MM.1S (cell line): ENCODE measurements around the gene ARVCF.

Source experiments
- DNase-seq: peaks from one replicate; pipeline ENCODE4 v3.0.0-alpha.2; 2015
- H2AFZ ChIP-seq: fragments of 300-600 bp; sonication (generic); 2 replicates; pipeline ENCODE4 v1.6.0; 2016; ENCODE audit warnings: antibody characterized with exemption, low read length
- H3F3A ChIP-seq: fragments of 300-600 bp; sonication (generic); 2 replicates; pipeline ENCODE4 v1.6.1; 2016; ENCODE audit warnings: mild to moderate bottlenecking, antibody characterized with exemption, low read length, moderate library complexity, mixed read lengths; ENCODE audit not compliant: insufficient read depth
- H3K27ac ChIP-seq: fragments of 300-600 bp; sonication (generic); 2 replicates; pipeline ENCODE4 v1.5.1; 2016; ENCODE audit warnings: mild to moderate bottlenecking, low read length
- H3K27me3 ChIP-seq: fragments of 300-600 bp; sonication (generic); replicated peaks from 2 replicates; pipeline ENCODE4 v1.6.0; 2016; ENCODE audit warnings: low read length; ENCODE audit not compliant: insufficient read depth
- H3K36me3 ChIP-seq: fragments of 300-600 bp; sonication (generic); replicated peaks from 2 replicates; pipeline ENCODE4 v1.6.1; 2016; ENCODE audit warnings: mild to moderate bottlenecking, low read length, mixed read lengths; ENCODE audit not compliant: insufficient read depth
- H3K4me1 ChIP-seq: fragments of 300-600 bp; sonication (generic); 2 replicates; pipeline ENCODE4 v1.6.1; 2016; ENCODE audit warnings: low read length, mixed read lengths
- H3K4me2 ChIP-seq: fragments of 300-600 bp; sonication (generic); 2 replicates; pipeline ENCODE4 v1.6.0; 2016; ENCODE audit warnings: low read depth, low read length
- H3K4me3 ChIP-seq: fragments of 300-600 bp; sonication (generic); 2 replicates; pipeline ENCODE4 v1.5.1; 2016; ENCODE audit warnings: low read length, mixed read lengths
- H3K79me2 ChIP-seq: fragments of 300-600 bp; sonication (generic); 2 replicates; pipeline ENCODE4 v1.6.1; 2016; ENCODE audit warnings: mixed run types, low read length, mixed read lengths
- H3K9ac ChIP-seq: fragments of 300-600 bp; sonication (generic); 2 replicates; pipeline ENCODE4 v1.6.1; 2016; ENCODE audit warnings: low read length, mixed read lengths
- H3K9me2 ChIP-seq: fragments of 300-600 bp; sonication (generic); replicated peaks from 2 replicates; pipeline ENCODE4 v1.6.1; 2016; ENCODE audit warnings: mild to moderate bottlenecking, low read length, mixed read lengths; ENCODE audit not compliant: insufficient read depth
- H3K9me3 ChIP-seq: fragments of 300-600 bp; sonication (generic); replicated peaks from 2 replicates; pipeline ENCODE4 v1.6.1; 2016; ENCODE audit warnings: mild to moderate bottlenecking, low read length, mixed read lengths; ENCODE audit not compliant: insufficient read depth
- H4K20me1 ChIP-seq: fragments of 300-600 bp; sonication (generic); 2 replicates; pipeline ENCODE4 v1.6.1; 2016; ENCODE audit warnings: mild to moderate bottlenecking, low read length, moderate library complexity, mixed read lengths; ENCODE audit not compliant: insufficient read depth
- CTCF ChIP-seq: fragments of 300-600 bp; sonication (generic); IDR thresholded peaks from 2 replicates; pipeline ENCODE4 v1.5.1; 2016; ENCODE audit warnings: antibody characterized with exemption, low read length, mixed read lengths
- EZH2 ChIP-seq: fragments of 300-600 bp; sonication (generic); optimal IDR thresholded peaks from 2 replicates; pipeline ENCODE3; 2017; ENCODE audit warnings: low read depth, mild to moderate bottlenecking, antibody characterized with exemption, low read length, mixed read lengths
- EZH2phosphoT487 ChIP-seq: fragments of 300-600 bp; sonication (generic); IDR thresholded peaks from 2 replicates; pipeline ENCODE4 v1.6.1; 2018; ENCODE audit warnings: antibody characterized with exemption, low read length

Gene ARVCF

GRCh38 chr22:19991645-19992451 is 24.8 kb downstream of the ARVCF start:
- DNase-seq = no peak
- H3K27me3 ChIP-seq = peaks cover 74% of the 10 kb centered on the region
- no peaks in the 10 kb centered on the region for H3F3A ChIP-seq
- H3K79me2 ChIP-seq = no peaks in the 10 kb centered on the region
- H3K4me1 ChIP-seq = no peaks in the 10 kb centered on the region
- no peak overlapping the region for H3K9ac ChIP-seq
- no peak overlapping the region for H3K27ac ChIP-seq
- no peaks in the 10 kb centered on the region for H3K9me2 ChIP-seq
- H3K36me3 ChIP-seq = no peaks in the 10 kb centered on the region
- H4K20me1 ChIP-seq = no peaks in the 10 kb centered on the region
- no peak overlapping the region for H3K4me2 ChIP-seq
- TF ChIP-seq EZH2 (no peak), EZH2phosphoT487 (no peak), CTCF (no peak)
- H2AFZ ChIP-seq = no peak overlapping the region
- H3K4me3 ChIP-seq = no peak overlapping the region
- no peaks in the 10 kb centered on the region for H3K9me3 ChIP-seq

- TF ChIP-seq EZH2phosphoT487 (no peak), CTCF (no peak), EZH2 (no peak)
- Histone ChIP-seq H3K36me3 (no peaks in the 10 kb centered on the region), H2AFZ (no peak overlapping the region), H3K9ac (no peak overlapping the region), H4K20me1 (no peaks in the 10 kb centered on the region), H3K27ac (no peak overlapping the region), H3K4me1 (no peaks in the 10 kb centered on the region), H3K4me3 (no peak overlapping the region), H3F3A (no peaks in the 10 kb centered on the region), H3K9me3 (no peaks in the 10 kb centered on the region), H3K27me3 (peaks cover 69% of the 10 kb centered on the region), H3K9me2 (no peaks in the 10 kb centered on the region), H3K4me2 (no peak overlapping the region), H3K79me2 (no peaks in the 10 kb centered on the region)
- no peak for DNase-seq
Observed at GRCh38 chr22:19991395-19991644, 25.3 kb downstream of the ARVCF start.

- TF ChIP-seq EZH2phosphoT487 = no peak
- TF ChIP-seq EZH2 = no peak
- no peak for TF ChIP-seq CTCF
- Histone ChIP-seq H3K9me3 (no peaks in the 10 kb centered on the region), H3F3A (no peaks in the 10 kb centered on the region), H3K36me3 (no peaks in the 10 kb centered on the region), H3K4me1 (no peaks in the 10 kb centered on the region), H4K20me1 (no peaks in the 10 kb centered on the region), H3K4me3 (no peak overlapping the region), H3K27me3 (peaks cover 63% of the 10 kb centered on the region), H2AFZ (no peak overlapping the region), H3K9me2 (no peaks in the 10 kb centered on the region), H3K4me2 (no peak overlapping the region), H3K27ac (no peak overlapping the region), H3K79me2 (no peaks in the 10 kb centered on the region), H3K9ac (no peak overlapping the region)
- no peak for DNase-seq
Observed at GRCh38 chr22:19990609-19991394, 25.8 kb downstream of the ARVCF start.
